ENCODE measurements around the gene ZDHHC13. TPM values are rescaled to one million over a fixed set of nuclear protein-coding genes. Genes with fewer than 3 reads are reported as not detected.
A peak's percentile ranks its signal among the peaks of the same experiment; 100 is the strongest.
"Not testable (repeated sequence)": the region's sequence is repeated elsewhere in the genome, so short reads cannot be mapped to it uniquely, and the experiment has no call there.

Gene ZDHHC13
- total RNA-seq, 1 experiment from 2014 or later, result 19.6 TPM

DNA sequence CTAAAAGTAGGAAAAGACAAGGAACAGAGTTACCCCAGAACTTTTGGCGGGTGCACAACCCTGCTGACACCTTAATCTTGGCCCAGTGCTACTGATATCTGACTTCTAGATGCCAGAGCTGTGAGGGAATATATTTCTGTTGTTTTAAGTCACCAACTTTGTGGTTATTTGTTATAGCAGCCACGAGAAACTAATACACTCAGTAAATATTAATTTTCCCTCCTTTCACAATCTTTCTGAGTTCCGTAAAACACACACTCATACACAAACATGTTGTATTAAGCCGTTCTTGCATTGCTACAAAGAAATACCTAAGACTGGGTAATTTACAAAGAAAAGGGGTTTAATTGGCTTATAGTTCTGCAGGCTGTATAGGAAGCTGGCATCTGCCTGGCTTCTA is 16.1 kb upstream of the ZDHHC13 start:
- no peak for DNase-seq (ENCODE audit: low read depth)

DNA sequence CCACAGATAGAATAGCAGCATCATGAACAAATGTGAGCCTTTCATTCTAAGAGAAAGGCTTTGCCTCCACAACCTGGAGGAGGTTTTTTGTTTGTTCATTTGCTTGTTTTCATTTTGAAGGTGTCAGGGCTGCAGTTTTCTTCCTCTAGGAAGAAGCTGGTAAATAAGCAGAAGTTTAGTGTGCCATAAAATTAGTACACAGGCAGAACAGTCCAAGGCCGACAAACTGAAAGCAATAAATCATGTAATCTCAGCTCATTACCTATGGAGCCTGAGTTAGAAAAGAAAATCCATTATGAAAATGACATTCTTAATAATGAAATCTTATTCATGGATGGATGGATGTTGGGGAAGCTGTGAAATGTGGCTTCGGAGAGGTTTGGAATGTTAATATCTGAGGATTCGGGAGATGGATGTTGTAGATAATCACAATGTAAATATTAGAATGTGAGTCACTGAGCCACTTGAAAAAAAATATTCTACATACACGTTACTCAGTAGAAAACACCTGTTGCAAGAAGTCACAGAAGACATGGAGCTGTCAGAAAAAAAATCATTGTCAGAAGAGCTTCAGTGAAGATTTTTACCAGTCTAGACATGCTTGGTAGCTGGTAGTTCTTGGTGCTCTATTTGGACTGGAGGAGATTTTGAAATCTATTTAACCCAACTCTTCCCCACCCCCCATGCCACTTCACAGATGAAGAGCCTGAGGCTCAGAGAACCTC is 15.0 kb upstream of the ZDHHC13 start:
- DNase-seq (ENCODE audit: low read depth), result peak; percentile 80

DNA sequence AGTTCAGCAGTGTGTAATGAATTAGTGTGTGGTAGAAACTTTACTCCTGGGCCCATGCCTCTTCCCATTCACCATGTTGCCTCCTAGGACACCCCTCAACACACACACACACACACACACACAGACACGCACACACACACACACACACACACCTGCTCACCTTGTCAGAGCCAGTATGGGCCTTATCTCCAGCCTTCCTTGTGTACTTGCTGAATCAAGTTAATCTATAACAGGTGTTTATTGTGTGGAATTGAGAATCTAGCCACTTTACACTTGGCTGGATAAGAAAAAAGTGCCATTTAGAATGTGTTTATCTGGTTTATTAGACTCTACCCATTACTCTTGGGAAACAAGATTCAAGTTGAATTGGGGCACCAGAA is 14.5 kb upstream of the ZDHHC13 start:
- DNase-seq (ENCODE audit: low read depth), result no peak

DNA sequence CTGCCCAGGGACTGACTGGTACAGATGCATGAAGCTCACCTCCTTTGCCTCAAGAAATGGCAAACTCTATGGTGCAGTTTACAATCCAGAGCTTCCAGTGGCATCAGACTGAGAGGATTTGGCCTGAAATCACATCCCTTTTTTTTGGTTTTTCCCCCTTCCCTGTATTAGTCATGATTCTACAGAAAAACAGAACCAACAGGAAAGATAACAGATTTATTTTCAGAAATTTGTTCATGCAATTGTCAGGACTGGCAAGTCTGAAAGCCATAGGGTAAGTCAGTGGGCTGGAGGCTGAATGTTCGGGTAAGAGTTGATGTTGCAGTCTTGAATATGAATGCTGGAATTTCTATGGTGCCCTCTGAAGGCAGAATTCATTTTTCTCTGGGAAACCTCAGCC is 12.0 kb upstream of the ZDHHC13 start:
- no peak for DNase-seq (ENCODE audit: low read depth)

DNA sequence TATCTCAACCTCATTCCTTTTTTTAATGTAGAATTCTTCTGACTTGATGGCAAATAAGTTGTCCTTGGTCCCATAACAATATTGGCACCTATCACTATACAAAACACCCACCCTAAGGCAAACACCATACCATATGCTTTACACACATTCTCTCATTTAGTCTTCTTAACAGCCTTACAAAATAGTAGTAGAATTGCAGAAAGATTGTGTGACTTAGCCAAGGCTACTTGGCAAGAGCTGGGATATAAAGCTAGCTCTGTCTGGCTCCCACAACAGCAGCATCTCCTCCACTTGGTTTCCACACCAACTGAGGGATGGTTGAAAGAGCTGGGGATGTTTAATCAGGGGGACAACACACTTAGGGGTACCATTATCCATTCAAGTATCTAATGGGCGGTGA is 9.8 kb upstream of the ZDHHC13 start:
- DNase-seq (ENCODE audit: low read depth), result no peak

DNA sequence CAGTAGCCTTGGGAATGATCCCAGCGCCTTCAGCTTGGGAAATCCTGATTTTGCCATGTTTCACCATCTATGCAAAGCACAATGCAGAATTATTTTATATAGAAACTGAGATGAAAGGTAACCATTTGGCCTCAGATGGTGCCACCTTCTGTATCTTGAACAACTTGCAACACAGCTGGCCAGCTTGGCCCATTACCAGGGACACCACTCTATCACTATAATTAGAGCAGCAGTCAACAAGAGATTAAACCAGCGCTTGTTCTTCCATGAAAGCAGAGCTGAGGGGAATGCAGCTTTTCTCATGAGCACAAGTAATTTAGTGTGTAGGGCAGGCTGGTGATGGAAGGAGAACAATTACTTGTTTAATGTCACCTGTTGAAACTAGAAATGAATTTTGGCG is 6.7 kb upstream of the ZDHHC13 start:
- DNase-seq (ENCODE audit: low read depth), result peak; percentile 49

DNA sequence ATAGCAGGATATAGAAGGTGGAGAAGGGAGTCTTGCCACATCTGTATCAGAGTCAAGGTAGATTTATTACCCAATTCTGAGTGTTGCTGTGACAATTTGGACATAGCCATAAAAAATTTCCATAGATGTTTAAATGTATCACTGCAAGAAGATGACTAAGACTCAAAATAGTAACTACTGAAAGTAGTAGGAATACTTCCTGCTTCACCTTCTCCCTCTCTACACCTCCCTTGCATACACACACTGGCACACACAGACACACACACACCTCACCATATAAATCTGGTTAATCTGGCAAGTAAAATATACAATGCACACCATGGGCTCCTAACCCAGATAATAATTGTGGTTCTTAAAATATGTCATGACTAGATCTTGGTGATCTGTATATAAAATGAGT is 5.2 kb upstream of the ZDHHC13 start:
- DNase-seq (ENCODE audit: low read depth), result no peak

DNA sequence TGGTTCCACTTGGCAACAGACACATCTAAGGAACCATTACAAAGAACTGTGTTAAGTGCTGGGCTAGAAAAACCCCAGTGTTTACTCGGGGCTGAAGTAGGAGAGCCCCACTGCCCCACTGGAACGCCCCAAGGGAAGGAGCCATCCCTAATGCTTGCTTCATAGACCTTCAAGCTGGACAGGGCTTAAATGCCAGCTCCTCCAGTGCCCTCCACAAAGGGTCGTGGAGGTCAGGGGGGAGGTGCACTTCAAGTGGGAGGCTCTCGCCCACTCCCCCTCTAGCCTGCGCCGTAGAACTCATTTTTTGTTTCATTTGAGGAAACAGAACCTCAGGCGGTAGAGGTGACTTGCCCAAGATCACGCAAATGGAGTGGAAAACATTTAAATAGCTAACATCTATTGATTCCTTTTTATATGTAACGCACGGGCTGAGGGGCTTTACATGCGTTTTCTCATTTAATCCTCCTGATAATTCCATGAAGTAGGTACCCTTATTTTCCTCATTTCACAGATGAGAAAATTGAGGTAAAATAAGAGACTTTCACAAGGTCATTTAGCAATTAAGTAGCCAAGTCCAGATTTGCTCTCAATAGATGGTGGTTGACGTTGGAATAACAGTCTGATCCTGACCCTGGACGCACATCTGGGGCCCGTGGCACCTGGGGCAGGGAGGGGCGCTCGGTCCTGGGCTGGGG is 545 bp upstream of the ZDHHC13 start:
- DNase-seq (ENCODE audit: low read depth), result no peak

DNA sequence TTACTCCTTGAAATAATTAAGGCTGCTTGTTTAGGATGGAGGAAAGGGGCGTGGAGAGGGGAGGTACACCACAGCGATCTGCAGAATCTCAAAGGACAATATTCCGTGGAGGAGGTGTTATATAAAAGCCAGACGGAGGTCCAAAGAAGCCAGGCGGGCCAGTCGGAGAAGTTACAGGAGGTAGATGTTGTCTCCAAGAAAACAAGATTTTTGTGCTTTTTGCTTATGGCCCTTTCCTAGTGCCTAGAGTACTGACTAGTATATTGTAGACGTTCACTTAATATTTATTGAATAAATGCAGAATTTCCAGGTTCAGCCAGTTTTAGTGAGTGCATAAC is 761 bp downstream of the ZDHHC13 start:
- DNase-seq (ENCODE audit: low read depth), result no peak

DNA sequence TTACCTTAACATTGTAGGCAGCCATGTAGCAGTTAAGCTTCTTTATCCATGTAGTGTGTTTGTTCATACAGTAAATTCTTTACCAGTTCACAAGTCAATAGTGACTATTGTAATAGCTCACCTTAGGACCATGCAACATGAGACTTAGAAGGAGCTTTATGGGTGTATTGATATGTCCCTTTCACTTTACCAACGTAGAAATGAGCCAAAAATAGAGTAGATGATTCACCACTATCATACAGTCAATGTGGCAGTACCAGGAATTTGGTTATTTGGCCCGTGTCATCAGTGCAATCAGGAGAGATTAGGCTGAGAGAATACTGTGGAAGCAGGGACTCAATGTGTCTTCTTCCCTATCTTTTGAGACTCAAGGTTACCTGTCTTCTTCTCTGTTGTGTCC is 4.7 kb downstream of the ZDHHC13 start:
- DNase-seq (ENCODE audit: low read depth), result peak; percentile 14

DNA sequence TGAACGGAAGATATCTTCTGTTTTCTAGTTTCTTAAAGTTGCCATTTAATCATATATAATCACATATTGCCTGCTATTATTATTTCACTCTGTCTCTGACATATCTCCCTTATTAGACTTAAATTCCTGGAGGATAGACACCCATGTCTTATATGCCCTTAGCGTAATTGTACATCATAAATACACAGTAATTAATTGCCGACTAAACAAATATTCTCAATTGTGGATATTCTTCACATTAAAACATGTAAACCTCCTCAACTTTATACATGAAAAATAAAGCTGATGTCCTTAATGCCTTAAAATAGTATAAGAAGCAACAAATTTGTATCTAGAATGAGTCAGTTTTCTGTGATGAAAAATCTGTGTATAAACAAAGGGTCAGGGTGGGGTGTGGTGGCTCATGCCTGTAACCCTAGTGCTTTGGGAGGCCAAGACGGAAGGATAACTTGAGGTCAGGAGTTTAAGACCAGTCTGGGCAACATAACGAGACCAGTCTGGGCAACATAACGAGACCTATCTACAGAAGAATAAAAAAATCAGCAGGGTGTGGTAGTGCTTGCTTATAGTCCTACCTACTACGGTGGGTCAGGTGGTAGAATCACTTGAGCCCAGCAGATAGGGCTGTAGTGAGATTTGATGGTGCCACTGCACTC is 6.1 kb downstream of the ZDHHC13 start:
- DNase-seq (ENCODE audit: low read depth), result no peak

DNA sequence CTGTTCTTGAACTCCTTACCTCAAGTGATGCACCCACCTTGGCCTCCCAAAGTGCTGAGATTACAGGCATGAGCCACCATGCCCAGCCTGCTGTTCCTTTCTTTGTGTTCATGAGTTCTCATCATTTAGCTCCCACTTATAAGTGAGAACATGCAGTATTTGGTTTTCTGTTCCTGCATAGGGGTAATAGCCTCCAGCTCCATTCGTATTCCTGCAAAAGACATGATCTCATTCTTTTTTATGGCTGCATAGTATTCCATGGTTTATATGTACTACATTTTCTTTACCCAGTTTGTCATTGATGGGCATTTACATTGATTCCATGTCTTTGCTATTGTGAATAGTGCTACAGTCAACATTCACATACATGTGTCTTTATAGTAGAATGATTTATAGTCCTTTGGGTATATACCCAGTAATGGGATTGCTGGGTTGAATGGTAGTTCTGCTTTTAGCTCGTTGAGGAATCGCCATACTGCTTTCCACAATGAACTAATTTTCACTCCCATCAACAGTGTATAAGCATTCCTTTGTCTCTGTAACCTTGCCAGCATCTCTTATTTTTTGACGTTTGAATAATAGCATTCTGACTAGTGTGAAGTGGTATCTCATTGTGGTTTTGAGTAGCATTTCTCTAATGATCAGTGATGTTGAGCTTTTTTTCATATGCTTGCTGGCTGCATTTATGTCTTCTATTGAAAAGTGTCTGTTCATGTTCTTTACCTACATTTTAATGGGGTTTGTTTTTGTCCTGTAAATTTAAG is 9.8 kb downstream of the ZDHHC13 start:
- DNase-seq (ENCODE audit: low read depth), result not testable (repeated sequence)

DNA sequence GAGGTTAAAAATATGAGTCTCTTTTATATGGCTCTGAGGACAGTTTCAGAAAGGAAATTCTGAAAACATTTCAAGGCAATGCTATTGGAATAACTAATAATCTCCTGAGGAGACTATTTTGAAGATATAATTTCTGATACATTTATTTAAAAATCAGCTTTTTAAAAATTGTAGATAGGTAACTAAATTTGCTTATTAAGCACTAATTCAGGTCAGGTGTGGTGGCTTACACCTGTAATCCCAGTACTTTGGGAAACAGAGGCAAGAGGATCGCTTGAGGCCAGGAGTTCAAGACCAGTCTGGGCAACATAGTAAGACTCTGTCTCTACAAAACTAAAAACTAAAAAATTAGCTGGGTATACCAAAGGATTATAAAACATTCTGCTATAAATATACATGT is 17.0 kb downstream of the ZDHHC13 start:
- DNase-seq (ENCODE audit: low read depth), result no peak

DNA sequence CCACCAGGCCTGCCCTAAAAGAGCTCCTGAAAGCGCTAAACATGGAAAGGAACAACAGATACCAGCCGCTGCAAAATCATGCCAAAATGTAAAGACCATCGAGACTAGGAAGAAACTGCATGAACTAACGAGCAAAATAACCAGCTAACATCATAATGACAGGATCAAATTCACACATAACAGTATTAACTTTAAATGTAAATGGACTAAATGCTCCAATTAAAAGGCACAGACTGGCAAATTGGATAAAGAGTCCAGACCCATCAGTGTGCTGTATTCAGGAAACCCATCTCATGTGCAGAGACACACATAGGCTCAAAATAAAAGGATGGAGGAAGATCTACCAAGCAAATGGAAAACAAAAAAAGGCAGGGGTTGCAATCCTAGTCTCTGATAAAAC is 19.9 kb downstream of the ZDHHC13 start:
- not testable (repeated sequence) for DNase-seq (ENCODE audit: low read depth)

DNA sequence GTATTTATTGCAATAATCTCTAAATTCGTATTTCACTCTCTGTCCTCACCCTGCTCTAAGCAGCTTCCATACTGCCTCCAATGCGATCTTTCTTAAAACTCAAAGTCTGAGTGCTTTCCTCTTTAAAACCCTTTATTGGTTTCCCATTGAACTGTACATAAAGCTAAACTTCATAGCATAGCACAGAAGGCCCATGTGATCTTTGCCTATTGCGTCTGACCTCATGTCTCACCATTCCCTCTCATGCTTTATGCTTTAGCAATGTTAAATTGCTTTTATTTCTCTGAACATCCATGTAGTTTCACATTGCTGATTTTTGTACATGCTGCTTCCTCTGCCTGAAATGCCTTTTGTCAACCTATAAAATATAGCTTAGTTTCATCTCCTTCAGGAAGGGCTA is 28.4 kb downstream of the ZDHHC13 start:
- no peak for DNase-seq (ENCODE audit: low read depth)

DNA sequence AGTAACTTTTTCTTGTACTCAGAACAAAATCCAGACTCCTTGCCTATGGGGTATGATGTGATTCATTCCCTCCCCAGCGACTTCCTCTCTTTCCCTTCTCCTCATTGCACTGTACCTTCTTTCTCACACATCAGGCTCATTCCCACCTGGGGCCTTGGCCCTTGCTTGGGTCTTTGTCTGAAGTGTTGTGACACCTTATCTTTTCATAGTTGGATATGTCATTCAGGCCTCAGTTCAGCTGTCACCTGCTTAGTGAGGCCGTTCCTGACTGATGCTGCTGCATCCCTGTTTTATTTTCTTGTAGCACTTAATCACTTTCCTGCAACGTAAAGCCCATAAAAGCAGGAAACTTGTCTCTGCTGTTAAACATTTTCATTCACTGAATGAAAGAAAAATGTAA is 39.9 kb downstream of the ZDHHC13 start:
- DNase-seq (ENCODE audit: low read depth), result no peak

DNA sequence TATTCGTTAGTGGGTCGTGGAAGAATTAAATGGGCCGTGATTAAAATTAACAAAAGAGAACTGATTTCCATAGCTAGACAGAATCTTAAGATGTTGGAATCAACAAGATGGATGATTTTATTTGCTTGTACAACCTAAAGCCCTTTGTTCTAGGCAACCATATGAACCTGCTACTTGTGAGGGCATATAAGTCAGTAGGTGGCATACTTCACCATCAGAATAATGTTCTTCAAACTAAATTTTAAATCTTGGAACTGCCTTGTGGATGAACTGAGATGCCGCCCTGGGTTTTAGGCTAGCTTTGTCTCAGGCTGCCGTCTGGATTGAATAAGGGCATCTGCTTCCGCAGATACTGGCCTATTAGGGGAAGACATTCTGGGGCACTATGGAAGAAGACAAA is 43.9 kb downstream of the ZDHHC13 start:
- DNase-seq (ENCODE audit: low read depth), result peak; percentile 6

DNA sequence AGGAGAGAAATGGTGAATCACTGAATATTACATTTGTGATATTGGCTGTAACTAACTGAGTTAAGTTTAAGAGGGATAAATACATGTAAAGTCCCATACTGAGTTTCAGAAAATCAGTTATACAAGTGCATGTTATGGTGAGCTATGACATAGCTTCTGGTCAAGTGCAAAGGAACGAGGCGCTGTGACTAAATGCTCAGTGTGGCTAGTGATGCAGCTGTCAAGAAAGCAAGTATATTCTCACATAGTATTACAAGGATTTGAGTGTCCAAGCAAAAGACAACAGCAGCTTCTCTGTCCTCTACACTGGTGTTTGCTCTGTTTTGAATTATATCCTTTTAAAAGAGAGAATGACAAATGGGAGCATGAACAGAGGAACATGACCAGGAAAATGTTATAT is 44.7 kb downstream of the ZDHHC13 start:
- no peak for DNase-seq (ENCODE audit: low read depth)

DNA sequence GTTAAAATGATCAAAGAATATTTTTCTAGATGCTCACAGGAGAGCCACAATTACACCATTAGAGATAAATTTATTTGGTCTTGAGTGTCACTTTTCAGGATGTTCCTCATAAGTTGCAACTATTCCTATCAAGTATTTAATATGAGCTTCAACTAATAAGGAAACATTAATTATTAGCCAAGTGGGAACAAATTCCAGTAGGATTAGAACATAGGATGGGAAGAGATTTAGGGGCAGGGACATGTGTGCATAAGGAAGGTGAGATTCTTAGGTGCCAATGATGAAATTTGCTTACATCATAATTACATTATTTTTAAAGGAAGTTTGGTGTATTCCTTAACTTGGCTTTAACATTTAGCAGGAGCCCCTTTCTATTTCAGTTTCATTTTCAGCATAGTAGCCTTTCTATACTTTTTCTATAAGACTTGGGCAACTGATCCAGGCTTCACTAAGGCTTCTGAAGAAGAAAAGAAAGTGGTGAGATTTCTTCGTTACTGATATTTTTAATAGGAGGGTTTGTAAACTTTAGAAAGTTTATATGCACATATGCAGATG is 46.1 kb downstream of the ZDHHC13 start:
- no peak for DNase-seq (ENCODE audit: low read depth)

DNA sequence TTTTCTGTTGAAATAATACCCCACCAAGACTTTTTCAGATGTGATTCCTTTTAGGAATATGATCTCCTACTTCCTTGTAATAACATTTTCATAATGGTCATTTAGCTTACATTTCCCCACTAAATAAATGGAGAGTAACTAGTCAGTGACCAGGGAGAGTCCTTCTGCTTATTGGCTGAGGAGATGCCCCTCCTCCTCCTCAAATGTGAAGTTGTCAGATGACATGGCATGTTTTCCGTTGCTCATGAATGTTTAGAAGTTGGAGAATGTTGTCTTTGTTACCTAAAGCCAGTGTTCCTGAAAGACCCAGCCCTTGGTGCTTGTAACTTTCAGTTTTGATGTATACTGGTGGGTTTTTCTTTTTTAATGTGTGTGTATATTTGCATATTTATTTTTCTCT is 46.6 kb downstream of the ZDHHC13 start:
- DNase-seq (ENCODE audit: low read depth), result no peak

DNA sequence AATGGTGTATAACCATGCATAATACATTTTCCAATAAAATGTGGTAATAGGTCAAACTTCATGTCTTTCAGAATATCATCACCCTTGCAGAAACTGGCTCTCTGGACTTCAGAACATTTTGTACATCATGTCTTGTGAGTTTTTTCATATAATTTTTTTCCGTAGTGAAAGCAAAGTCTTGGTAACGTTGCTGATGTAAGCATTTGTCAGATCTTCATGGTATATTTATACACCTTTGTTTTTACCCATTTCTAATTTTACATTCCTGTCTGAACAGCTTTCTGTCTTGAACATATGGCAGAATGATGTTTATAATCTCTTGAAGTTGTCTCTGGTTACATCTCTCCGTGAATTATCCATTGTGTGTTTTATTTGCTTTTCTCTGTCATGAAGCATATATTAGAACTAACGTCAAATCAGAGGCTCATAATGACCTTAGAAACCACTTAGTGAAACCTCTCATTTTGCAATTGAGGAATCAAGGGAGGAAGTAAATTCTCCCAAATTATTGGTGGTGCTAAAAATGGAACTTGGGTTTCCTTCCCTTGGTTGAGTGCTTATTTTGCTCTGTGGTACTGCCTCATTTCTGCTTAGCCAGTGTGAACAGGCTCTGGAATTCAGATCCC is 47.4 kb downstream of the ZDHHC13 start:
- no peak for DNase-seq (ENCODE audit: low read depth)

DNA sequence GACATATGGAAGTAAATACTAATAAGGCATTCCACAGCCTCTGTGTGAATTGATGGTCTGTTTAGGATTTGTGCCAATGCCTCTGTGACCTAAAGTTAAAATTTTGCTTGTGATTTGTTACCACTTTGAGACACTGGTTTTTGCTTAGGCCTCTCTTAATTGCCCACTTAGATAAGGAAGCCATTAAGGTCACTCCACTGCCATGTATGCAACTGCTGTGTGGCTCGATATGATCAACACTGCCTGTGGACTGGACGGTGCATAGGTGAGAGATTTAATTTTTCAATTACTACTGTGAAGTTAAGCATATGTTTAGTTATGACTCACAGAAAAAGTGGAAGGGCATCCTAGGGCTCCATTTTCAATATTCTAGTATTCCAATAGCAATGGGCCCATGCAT is 47.9 kb downstream of the ZDHHC13 start:
- DNase-seq (ENCODE audit: low read depth), result no peak

All from LHCN-M2 (cell line).